IMR-90 (cell line): ENCODE data around the gene C3orf22. TPM values are rescaled to one million over a fixed set of nuclear protein-coding genes. Genes with fewer than 3 reads are reported as not detected.

Experiments used
- ATAC-seq: fragments of 200-7000 bp; cut with Tn5 transposase; 2 replicates; pipeline ENCODE4 v1.9.1; 2020; ENCODE audit warnings: low read depth, mild to moderate bottlenecking, moderate library complexity
- BruUV-seq: library from RNA; stranded (reverse); fragments of 400-500 nt; replicated peaks from 2 replicates; lab custom pipeline; 2021; lab: Mats Ljungman, UMichigan
- CTCF ChIA-PET: fragments of 300-600 bp; formaldehyde crosslinking; extraction: SDS; loops from one replicate; lab custom pipeline; 2021; ENCODE audit warnings: antibody characterized with exemption; lab: Yijun Ruan, JAX
- POLR2A ChIA-PET: fragments of 300-600 bp; sonication (Branson Sonifier 250); formaldehyde crosslinking; loops from one replicate; lab custom pipeline; 2022; ENCODE audit warnings: antibody characterized with exemption; ENCODE audit not compliant: unreplicated experiment; lab: Charles Lee
- DNase-seq: peaks from one replicate; pipeline ENCODE4 v3.0.0; 2013
- H2AFZ ChIP-seq: replicated peaks from 2 replicates; pipeline ENCODE3; 2013; ENCODE audit warnings: low read length, mild to moderate bottlenecking; ENCODE audit not compliant: poor library complexity
- H2AK5ac ChIP-seq: 2 replicates; pipeline ENCODE4 v1.6.1; 2013; ENCODE audit warnings: low read depth, low read length, inconsistent platforms
- H2AK9ac ChIP-seq: replicated peaks from 2 replicates; pipeline ENCODE3; 2013; ENCODE audit warnings: mild to moderate bottlenecking, low read depth, low read length, moderate library complexity; ENCODE audit not compliant: poor library complexity
- H2BK120ac ChIP-seq: 2 replicates; pipeline ENCODE4 v1.6.1; 2013; ENCODE audit warnings: low read depth, low read length, inconsistent platforms
- H2BK15ac ChIP-seq: 3 replicates; pipeline ENCODE4 v1.6.1; 2013; ENCODE audit warnings: low read depth, low read length, inconsistent platforms
- H2BK20ac ChIP-seq: 2 replicates; pipeline ENCODE4 v1.6.1; 2013; ENCODE audit warnings: low read depth, mild to moderate bottlenecking, inconsistent platforms, low read length, moderate library complexity
- H2BK5ac ChIP-seq: 2 replicates; pipeline ENCODE4 v1.6.1; 2013; ENCODE audit warnings: mild to moderate bottlenecking, low read depth, low read length, inconsistent platforms; ENCODE audit not compliant: poor library complexity, severe bottlenecking
- H3K14ac ChIP-seq: replicated peaks from 2 replicates; pipeline ENCODE4 v1.6.1; 2013; ENCODE audit warnings: low read depth, low read length, inconsistent platforms
- H3K18ac ChIP-seq: 2 replicates; pipeline ENCODE4 v1.6.1; 2013; ENCODE audit warnings: low read depth, low read length, control low read depth
- H3K23ac ChIP-seq: 2 replicates; pipeline ENCODE4 v1.6.1; 2013; ENCODE audit warnings: low read depth, low read length, inconsistent platforms
- H3K27ac ChIP-seq: 2 replicates; pipeline ENCODE4 v1.5.1; 2013; ENCODE audit warnings: mild to moderate bottlenecking, control low read depth, low read length; ENCODE audit not compliant: insufficient read depth
- H3K27me3 ChIP-seq: 2 replicates; pipeline ENCODE4 v1.6.1; 2013; ENCODE audit warnings: low read length; ENCODE audit not compliant: control insufficient read depth, insufficient read depth
- H3K36me3 ChIP-seq: 2 replicates; pipeline ENCODE4 v1.6.1; 2013; ENCODE audit warnings: low read length, mixed read lengths; ENCODE audit not compliant: control insufficient read depth, insufficient read depth
- H3K4ac ChIP-seq: 2 replicates; pipeline ENCODE4 v1.6.1; 2013; ENCODE audit warnings: low read depth, low read length, inconsistent platforms
- H3K4me1 ChIP-seq: 2 replicates; pipeline ENCODE4 v1.6.1; 2013; ENCODE audit warnings: low read length, mixed read lengths; ENCODE audit not compliant: control insufficient read depth, insufficient read depth
- H3K4me2 ChIP-seq: 2 replicates; pipeline ENCODE4 v1.6.1; 2013; ENCODE audit warnings: low read depth, mild to moderate bottlenecking, control low read depth, low read length, moderate library complexity
- H3K4me3 ChIP-seq: 2 replicates; pipeline ENCODE4 v1.5.1; 2013; ENCODE audit warnings: low read depth, mild to moderate bottlenecking, control low read depth, low read length, moderate library complexity; ENCODE audit not compliant: insufficient read depth
- H3K56ac ChIP-seq: 2 replicates; pipeline ENCODE4 v1.6.1; 2013; ENCODE audit warnings: low read length, inconsistent platforms; ENCODE audit not compliant: insufficient read depth; ENCODE audit errors: extremely low read depth
- H3K79me1 ChIP-seq, 2 experiments: 2 replicates each; pipeline ENCODE4 v1.6.1; 2013; ENCODE audit warnings: low read length in 2 of 2, inconsistent platforms in 1 of 2, low read depth in 1 of 2
- H3K9ac ChIP-seq: 2 replicates; pipeline ENCODE4 v1.6.1; 2013; ENCODE audit warnings: low read depth, low read length, control low read depth
- H3K9me1 ChIP-seq: 2 replicates; pipeline ENCODE4 v1.6.1; 2013; ENCODE audit warnings: low read length, inconsistent platforms; ENCODE audit not compliant: insufficient read depth
- H3K9me3 ChIP-seq: 2 replicates; pipeline ENCODE4 v1.6.1; 2013; ENCODE audit warnings: low read length; ENCODE audit not compliant: control insufficient read depth, insufficient read depth
- H4K20me1 ChIP-seq: 2 replicates; pipeline ENCODE4 v1.6.1; 2013; ENCODE audit warnings: low read length, inconsistent platforms; ENCODE audit not compliant: insufficient read depth
- H4K5ac ChIP-seq: 2 replicates; pipeline ENCODE4 v1.6.1; 2013; ENCODE audit warnings: mild to moderate bottlenecking, low read depth, low read length, control low read depth
- H4K8ac ChIP-seq, 2 experiments: 2 replicates each; pipeline ENCODE4 v1.6.1; 2013; ENCODE audit warnings: low read depth in 2 of 2, low read length in 2 of 2, control low read depth in 1 of 2, inconsistent platforms in 1 of 2
- H4K91ac ChIP-seq: 2 replicates; pipeline ENCODE4 v1.6.1; 2013; ENCODE audit warnings: low read depth, low read length, inconsistent platforms; ENCODE audit not compliant: insufficient read depth
- CEBPB ChIP-seq: IDR thresholded peaks from 2 replicates; pipeline ENCODE4 v1.6.1; 2012; ENCODE audit warnings: low read depth, low read length, improper control_type of control experiment
- CHD1 ChIP-seq: IDR thresholded peaks from 2 replicates; pipeline ENCODE4 v1.6.1; 2012; ENCODE audit warnings: low read depth, low read length, improper control_type of control experiment
- FOS ChIP-seq: fragments of 150-350 bp; IDR thresholded peaks from 2 replicates; pipeline ENCODE4 v1.6.1; 2016; ENCODE audit warnings: low read depth, low read length
- MAFK ChIP-seq: IDR thresholded peaks from 2 replicates; pipeline ENCODE4 v1.6.1; 2012; ENCODE audit warnings: low read depth, low read length, improper control_type of control experiment
- MAZ ChIP-seq: IDR thresholded peaks from 2 replicates; pipeline ENCODE4 v1.6.1; 2012; ENCODE audit warnings: low read depth, mild to moderate bottlenecking, low read length, improper control_type of control experiment, moderate library complexity, borderline replicate concordance
- MXI1 ChIP-seq: IDR thresholded peaks from 2 replicates; pipeline ENCODE4 v1.6.1; 2012; ENCODE audit warnings: low read depth, mild to moderate bottlenecking, low read length, moderate library complexity, borderline replicate concordance
- POLR2A ChIP-seq: IDR thresholded peaks from 2 replicates; pipeline ENCODE4 v1.6.1; 2012; ENCODE audit warnings: mild to moderate bottlenecking, low read depth, low read length
- RCOR1 ChIP-seq: IDR thresholded peaks from 2 replicates; pipeline ENCODE4 v1.6.1; 2012; ENCODE audit warnings: mild to moderate bottlenecking, low read length, improper control_type of control experiment; ENCODE audit not compliant: insufficient replicate concordance
- RFX5 ChIP-seq: IDR thresholded peaks from 2 replicates; pipeline ENCODE4 v1.8.0; 2012; ENCODE audit warnings: low read depth, mild to moderate bottlenecking, low read length, moderate library complexity
- WGBS, 2 experiments: methylation state at CpG; one replicate each; pipeline versions ENCODE4 v1.1.5 to v1.1.7; 2013; ENCODE audit warnings: missing lambda C conversion rate in 2 of 2; ENCODE audit not compliant: insufficient read length in 1 of 2; ENCODE audit errors: extremely low coverage in 2 of 2; 5-methylcytosine and 5-hydroxymethylcytosine counted together
- dilution Hi-C: fragments of 300-500 bp; cut with HindIII; formaldehyde crosslinking; loops from one replicate; pipeline ENCODE4 v1.14.3; 2018; ENCODE audit warnings: low sequenced_read_pairs; ENCODE audit not compliant: unreplicated experiment
- in situ Hi-C: fragments of 300-500 bp; cut with MboI; formaldehyde crosslinking; loops from 3 replicates; pipeline ENCODE4 v1.14.3; 2019; ENCODE audit warnings: low sequenced_read_pairs, inconsistent platforms, mixed read lengths
- intact Hi-C: fragments of 100-400 bp; cut with micrococcal nuclease; formaldehyde crosslinking; loops from 2 replicates; pipeline ENCODE4 v1.10.0; 2022
- polyA plus RNA-seq, 3 experiments: library from polyadenylated mRNA; depleted of rRNA; stranded (reverse); fragments of >200 nt; gene quantifications; 2 replicates each; pipeline ENCODE4 v1.2.3, GENCODE V29; 2012; ENCODE audit warnings: low replicate concordance in 1 of 3
- total RNA-seq: library from RNA; depleted of rRNA; stranded (reverse); fragments of >200 nt; gene quantifications from 2 replicates; pipeline ENCODE4 v1.2.3, GENCODE V29; 2012
- TF ChIP-seq, protein P1 (sequence below): fragments of 150-350 bp; IDR thresholded peaks from 2 replicates; pipeline ENCODE4 v1.6.1; 2016; ENCODE audit warnings: low read depth, mild to moderate bottlenecking, low read length, moderate library complexity, borderline replicate concordance
- TF ChIP-seq, protein P2 (sequence below): fragments of 150-350 bp; IDR thresholded peaks from 2 replicates; pipeline ENCODE4 v1.6.1; 2017; ENCODE audit warnings: mild to moderate bottlenecking, antibody characterized with exemption, low read length, low read depth

C3orf22 gene
- total and polyA plus RNA-seq, 2 of the 4 experiments (the other 2 are of a cell fraction), result not detected

DNA sequence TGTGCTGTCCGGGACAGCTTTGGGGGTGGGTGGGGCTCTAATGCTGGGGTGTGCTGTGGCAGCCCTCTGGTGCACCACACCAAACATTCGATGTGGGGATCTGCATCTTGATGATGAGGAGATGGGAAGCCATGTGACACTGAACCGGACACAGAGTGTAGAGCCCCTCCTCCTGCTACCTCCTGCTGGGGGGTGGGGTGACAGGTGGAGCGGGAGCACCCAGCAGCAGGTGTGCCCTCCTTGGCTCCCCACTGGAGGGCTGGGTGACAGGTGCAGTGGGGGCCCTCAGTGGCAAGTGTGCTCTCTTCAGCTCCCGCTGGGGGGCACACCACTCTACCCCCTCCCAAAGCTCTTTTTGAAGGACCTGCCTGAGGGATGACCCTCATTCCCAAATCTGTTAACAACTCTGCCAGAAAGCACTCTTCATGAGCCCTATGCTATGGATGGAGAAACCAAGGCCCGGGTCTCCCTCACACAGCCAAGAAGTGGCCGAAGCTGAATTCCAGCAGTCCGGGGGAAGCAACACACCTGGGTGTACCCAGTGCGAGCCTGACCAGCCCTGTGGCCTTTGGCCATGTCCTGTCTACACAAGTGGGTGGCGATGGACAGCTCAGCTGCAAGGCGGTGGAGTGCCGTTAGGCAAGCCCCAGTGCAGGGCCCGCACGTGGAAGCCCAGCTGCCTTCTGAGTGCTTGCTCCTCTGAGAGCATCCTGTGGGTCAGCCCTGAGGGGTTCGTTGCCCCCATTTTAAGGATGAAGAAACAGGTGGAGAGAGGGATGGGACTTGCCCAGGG lies 40.5 kb downstream of the C3orf22 start:
- H2BK5ac ChIP-seq, result no peak overlapping the region
- H3K36me3 ChIP-seq, result no peaks in the 10 kb centered on the region
- H3K9me1 ChIP-seq, result no peaks in the 10 kb centered on the region
- H3K27ac ChIP-seq, result no peak overlapping the region
- TF ChIP-seq CHD1 (no peak), MAFK (no peak), CEBPB (no peak), FOS (no peak), MXI1 (no peak), RCOR1 (no peak), POLR2A (no peak), RFX5 (no peak), MAZ (no peak)
- TF ChIP-seq, protein P1, sequence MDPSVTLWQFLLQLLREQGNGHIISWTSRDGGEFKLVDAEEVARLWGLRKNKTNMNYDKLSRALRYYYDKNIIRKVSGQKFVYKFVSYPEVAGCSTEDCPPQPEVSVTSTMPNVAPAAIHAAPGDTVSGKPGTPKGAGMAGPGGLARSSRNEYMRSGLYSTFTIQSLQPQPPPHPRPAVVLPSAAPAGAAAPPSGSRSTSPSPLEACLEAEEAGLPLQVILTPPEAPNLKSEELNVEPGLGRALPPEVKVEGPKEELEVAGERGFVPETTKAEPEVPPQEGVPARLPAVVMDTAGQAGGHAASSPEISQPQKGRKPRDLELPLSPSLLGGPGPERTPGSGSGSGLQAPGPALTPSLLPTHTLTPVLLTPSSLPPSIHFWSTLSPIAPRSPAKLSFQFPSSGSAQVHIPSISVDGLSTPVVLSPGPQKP, result no peak
- TF ChIP-seq, protein P2, sequence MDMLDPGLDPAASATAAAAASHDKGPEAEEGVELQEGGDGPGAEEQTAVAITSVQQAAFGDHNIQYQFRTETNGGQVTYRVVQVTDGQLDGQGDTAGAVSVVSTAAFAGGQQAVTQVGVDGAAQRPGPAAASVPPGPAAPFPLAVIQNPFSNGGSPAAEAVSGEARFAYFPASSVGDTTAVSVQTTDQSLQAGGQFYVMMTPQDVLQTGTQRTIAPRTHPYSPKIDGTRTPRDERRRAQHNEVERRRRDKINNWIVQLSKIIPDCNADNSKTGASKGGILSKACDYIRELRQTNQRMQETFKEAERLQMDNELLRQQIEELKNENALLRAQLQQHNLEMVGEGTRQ, result no peak
- no peaks in the 10 kb centered on the region for H4K20me1 ChIP-seq
- H3K4me2 ChIP-seq, result no peak overlapping the region
- no peak overlapping the region for H2AK5ac ChIP-seq
- no peak overlapping the region for H3K18ac ChIP-seq
- H3K4me3 ChIP-seq, result no peak overlapping the region
- dilution Hi-C loops (no loop called here), intact Hi-C loops (no loop called here), in situ Hi-C loops (no loop called here)
- no peaks in the 10 kb centered on the region for H3K9me3 ChIP-seq
- ChIA-PET POLR2A (no interaction called here), CTCF (no interaction called here)
- no peak overlapping the region for H2BK20ac ChIP-seq
- H3K14ac ChIP-seq, result no peak overlapping the region
- no peak overlapping the region for H4K91ac ChIP-seq
- H3K4me1 ChIP-seq, result no peaks in the 10 kb centered on the region
- no peak overlapping the region for H3K4ac ChIP-seq
- no peak overlapping the region for H2BK120ac ChIP-seq
- no peak overlapping the region for H2BK15ac ChIP-seq
- ATAC-seq (no peak), DNase-seq (no peak)
- no peak overlapping the region for H3K9ac ChIP-seq
- BruUV-seq, result no TSS peak
- no peak overlapping the region for H4K5ac ChIP-seq
- H3K27me3 ChIP-seq, result peaks cover 32% of the 10 kb centered on the region
- no peak overlapping the region for H2AK9ac ChIP-seq
- no peak overlapping the region for H2AFZ ChIP-seq
- H3K56ac ChIP-seq, result no peak overlapping the region
- no peak overlapping the region for H4K8ac ChIP-seq
- WGBS, 2 experiments, result 85% methylated on average over 6 of the region's 15 CpGs; no CpG with 5 or more reads in 1 of the 2 experiments
- H3K79me1 ChIP-seq, result no peaks in the 10 kb centered on the region
- H3K23ac ChIP-seq, result no peak overlapping the region
